ENCODE measurements around the gene OR8B4. TPM values are rescaled to one million over a fixed set of nuclear protein-coding genes. Genes with fewer than 3 reads are reported as not detected.
"Not testable (repeated sequence)": the region's sequence is repeated elsewhere in the genome, so short reads cannot be mapped to it uniquely, and the experiment has no call there.

Gene OR8B4
- total RNA-seq, 1 experiment from 2014 or later, result not detected

DNA sequence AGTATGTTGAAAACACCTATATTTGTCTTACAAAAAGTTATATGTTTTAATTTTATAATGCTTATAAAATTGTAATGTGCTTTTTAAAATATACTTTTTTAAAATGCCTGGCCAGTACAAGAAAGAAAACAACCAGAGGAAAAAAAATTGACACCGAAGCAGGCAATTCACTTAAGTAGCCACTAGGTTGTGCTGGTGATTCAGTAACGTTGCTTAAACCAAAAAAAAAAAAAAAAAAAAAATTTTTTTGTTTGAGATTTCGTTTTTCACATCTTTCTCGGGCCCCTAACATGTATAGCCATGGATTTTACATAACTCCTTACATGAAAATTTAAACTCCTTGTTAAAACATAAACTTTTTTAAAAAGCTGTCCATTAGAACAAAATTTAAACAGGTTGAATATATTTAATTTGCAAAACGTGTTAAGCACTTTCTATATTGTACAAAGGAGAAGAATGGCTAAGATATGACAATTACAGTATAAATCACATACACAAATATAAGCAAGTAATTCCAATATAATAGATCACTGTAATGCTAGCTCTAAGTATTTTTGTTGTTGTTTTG, 9.2 kb downstream of the OR8B4 start:
- peak; percentile 9 for DNase-seq (ENCODE audit: extremely low read depth, low read depth)

DNA sequence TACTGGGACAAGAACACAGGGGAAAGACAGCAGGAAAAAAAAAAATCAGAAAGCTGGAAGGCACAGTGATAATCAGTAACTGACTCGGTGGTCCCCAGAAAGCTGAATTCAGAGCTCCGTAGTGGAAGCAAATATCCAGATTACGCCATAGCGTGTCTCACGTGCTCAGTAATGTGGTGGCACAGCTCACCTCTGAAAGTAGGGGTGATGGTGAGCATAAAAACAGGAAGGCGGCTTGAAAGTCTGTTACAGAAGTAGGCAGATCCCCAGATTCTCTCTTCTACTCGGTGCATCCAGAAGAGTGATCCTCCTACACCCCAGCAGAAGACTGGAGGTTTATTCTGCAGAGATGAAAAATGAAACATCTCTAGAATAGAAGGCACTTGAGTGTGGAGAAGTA, 14.8 kb downstream of the OR8B4 start:
- no peak for DNase-seq (ENCODE audit: extremely low read depth, low read depth)

DNA sequence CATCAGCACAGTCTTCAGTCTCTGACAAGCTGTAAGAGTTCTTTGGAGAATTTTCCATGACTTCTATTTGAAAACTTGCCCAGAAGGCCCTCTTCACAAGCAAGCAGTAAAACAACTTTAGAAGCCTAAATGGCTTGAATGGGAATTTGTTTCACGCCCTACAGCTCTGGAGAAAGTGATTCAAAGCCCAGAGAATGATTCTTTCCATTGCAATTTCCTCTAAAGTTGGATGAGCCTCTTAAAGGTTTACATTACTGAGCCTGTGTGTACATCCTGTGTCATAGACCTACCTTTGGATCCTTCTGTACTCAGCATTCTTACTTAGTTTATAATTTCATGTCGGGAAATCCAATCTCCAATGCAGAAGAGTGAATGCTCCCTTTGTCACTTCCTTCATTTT, 19.1 kb downstream of the OR8B4 start:
- DNase-seq (ENCODE audit: extremely low read depth, low read depth), result no peak

DNA sequence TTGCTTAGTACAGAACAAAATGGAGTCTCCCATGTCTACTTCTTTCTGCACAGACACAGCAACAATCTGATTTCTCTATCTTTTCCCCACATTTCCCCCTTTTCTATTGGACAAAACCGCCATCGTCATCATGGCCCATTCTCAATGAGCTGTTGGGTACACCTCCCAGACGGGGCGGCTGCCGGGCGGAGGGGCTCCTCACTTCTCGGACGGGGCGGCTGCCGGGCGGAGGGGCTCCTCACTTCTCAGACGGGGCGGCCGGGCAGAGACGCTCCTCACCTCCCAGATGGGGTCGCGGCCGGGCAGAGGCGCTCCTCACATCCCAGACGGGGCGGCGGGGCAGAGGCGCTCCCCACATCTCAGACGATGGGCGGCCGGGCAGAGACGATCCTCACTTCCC, 21.5 kb downstream of the OR8B4 start:
- DNase-seq (ENCODE audit: extremely low read depth, low read depth), result not testable (repeated sequence)

DNA sequence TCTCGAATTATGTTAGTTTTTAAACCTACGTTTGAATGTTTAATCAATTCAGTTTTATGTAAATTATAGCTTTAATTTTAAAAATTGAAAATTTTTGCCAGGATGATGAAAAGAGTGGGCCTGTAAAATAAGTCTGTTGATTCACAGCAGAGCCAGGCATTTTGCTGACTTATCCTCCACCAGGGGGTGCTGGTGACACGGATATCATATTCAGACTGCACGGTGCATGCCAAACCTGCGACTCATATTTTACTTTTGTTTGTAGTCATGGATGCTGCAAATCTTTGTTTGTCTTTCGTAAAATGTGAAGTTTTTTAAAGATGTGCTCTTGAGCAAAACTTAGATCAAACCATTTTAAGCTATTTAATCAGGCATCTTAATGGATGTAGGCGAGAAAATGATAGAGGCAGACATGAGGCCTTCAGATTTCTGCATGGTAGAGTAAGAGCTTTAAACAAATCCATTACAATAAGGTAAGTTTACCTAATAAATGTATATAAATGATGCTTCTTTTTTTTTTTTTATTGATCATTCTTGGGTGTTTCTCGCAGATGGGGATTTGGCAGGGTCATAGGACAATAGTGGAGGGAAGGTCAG, 22.2 kb downstream of the OR8B4 start:
- DNase-seq (ENCODE audit: extremely low read depth, low read depth), result peak; percentile 70

DNA sequence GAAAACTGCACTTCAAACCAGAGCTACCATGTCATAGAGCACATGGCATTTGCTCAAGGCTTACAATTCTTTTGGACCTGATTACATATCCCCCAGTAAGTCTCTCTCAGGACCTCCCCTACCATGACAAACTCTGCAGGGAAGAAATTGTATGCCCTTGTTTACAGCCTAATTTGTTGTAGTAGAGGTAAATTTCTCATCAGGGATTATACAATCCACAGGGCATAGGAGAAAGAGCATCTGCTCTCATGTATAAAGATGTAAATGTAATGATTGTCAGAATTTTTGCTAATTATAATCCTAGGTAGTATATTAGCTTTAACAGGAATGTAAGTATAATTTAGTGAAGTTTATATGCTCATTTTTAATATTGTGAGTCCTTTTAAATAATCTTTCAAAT, 25.7 kb downstream of the OR8B4 start, which contains the start of gene OR8B3:
OR8B3 (minus strand) TSS at position 101 of the 400 bp plus-strand sequence. CDS start 1,673 bp downstream, outside the sequence.
- DNase-seq (ENCODE audit: extremely low read depth, low read depth), result no peak

DNA sequence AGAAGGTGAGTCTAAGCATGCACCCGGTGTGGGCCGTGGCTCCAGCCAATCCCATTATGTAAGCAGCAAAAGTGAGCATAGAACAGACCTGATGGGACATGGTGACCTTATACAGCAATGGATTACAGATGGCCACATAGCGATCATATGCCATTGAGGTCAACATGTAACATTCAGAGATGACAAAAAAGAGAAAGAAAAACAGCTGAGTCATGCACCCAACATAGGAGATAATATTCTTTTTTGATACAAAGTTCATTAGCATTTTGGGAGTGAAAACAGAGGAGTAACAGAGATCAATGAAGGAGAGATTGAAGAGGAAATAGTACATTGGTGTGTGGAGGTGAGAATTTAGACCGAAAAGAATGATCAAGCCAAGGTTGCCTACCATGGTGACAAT, 27.8 kb downstream of the OR8B4 start:
- DNase-seq (ENCODE audit: extremely low read depth, low read depth), result not testable (repeated sequence)

DNA sequence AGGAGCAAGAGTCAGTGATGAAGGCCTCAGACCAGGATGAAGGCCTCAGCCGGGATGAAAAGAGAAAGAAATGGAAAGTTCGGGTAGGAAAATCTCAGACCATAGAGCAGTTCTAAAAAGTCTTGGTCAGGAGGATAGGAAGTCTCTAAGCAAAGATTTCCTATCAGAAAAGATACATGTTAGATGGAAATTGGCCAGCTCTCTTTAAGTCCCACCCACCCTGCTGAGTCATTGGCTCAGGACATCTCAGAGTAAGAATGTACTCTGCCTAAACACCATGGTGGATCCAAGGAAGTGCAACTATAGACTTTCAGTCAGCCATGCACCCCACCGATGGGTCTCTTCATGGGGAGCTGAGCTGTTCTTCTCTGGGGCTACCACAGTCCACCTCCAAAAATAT, 30.3 kb downstream of the OR8B4 start:
- no peak for DNase-seq (ENCODE audit: extremely low read depth, low read depth)

DNA sequence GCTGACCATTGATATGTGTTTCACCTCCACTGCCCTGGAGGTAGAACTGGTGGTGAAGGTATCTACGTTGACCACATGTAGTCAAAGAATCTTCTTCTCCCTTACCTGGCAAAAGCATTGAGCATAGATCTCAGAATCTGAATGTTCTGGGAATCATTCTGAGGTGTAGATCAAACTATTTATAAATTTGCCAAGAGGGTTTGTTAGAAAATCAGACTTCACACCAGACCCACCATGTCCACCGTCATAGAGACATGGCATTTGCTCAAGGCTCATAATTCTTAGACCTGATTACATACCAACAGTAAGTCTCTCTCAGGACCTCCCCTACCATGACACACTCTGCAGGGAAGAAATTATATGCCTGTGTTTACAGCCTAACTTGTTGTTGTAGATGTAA, 40.3 kb downstream of the OR8B4 start, which contains the start of gene OR8B2:
OR8B2 (minus strand) TSS at position 101 of the 400 bp plus-strand sequence. CDS start 1,156 bp downstream, outside the sequence.
- DNase-seq (ENCODE audit: extremely low read depth, low read depth), result no peak

DNA sequence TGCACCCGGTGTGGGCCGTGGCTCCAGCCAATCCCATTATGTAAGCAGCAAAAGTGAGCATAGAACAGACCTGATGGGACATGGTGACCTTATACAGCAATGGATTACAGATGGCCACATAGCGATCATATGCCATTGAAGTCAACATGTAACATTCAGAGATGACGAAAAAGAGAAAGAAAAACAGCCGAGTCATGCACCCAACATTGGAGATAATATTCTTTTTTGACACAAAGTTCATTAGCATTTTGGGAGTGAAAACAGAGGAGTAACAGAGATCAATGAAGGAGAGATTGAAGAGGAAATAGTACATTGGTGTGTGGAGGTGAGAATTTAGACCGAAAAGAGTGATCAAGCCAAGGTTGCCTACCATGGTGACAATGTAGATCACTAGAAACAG, 41.8 kb downstream of the OR8B4 start:
- not testable (repeated sequence) for DNase-seq (ENCODE audit: extremely low read depth, low read depth)

DNA sequence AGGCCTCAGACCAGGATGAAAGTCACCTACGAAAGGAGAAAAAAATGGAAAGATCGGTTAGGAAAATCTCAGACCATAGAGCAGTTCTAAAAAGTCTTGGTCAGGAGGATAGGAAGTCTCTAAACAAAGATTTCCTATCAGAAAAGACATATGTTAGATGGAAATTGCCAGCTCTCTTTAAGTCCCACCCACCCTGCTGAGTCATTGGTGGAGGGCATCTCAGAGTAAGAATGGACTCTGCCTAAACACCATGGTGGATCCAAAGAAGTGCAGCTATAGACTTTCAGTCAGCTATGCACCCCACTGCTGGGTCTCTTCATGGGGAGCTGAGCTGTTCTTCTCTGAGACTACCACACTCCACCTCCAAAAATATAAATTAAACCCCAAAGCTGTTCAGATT, 44.1 kb downstream of the OR8B4 start:
- no peak for DNase-seq (ENCODE audit: extremely low read depth, low read depth)

DNA sequence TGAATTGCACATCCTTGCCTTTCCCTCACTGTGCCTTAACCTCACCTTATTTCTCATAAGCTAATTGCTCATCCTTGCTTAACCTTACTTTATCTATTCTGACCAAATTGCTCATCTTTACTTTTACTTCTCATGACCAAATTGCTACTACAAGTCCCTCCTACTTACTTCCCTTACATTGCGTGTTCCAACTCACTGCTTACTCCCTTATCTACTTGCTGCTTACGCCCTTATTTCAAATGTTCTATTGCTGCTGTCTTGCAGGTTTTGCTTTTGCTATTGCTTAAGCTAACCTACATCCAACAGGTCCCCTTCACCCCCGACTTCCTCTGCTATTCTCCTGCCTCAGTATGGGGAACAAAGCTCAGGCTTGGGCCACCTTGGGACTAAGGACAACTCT, 48.4 kb downstream of the OR8B4 start:
- DNase-seq (ENCODE audit: extremely low read depth, low read depth), result no peak

Other genes starting within 250 kb of the OR8B4 start
- not detected in 2 replicates for gene OR10D3, start 241.5 kb downstream of the OR8B4 start, total RNA-seq (2014; rRNA removed; shearing (Covaris generic))
- not detected in 2 replicates for gene OR8G1, start 183.8 kb downstream of the OR8B4 start, total RNA-seq (2014; rRNA removed; shearing (Covaris generic))
- not detected in 2 replicates for gene OR8G5, start 168.5 kb downstream of the OR8B4 start, total RNA-seq (2014; rRNA removed; shearing (Covaris generic))
- gene OR8D1, start 110.9 kb downstream of the OR8B4 start, total RNA-seq (2014; rRNA removed; shearing (Covaris generic)), result not detected in 2 replicates
- gene OR8D2, start 104.7 kb downstream of the OR8B4 start, total RNA-seq (2014; rRNA removed; shearing (Covaris generic)), result not detected in 2 replicates
- gene OR8B2, start 40.4 kb downstream of the OR8B4 start, total RNA-seq (2014; rRNA removed; shearing (Covaris generic)), result not detected in 2 replicates
- gene OR8B3, start 25.8 kb downstream of the OR8B4 start, total RNA-seq (2014; rRNA removed; shearing (Covaris generic)), result not detected in 2 replicates
- not detected in 2 replicates for gene OR8B8, start 20.8 kb upstream of the OR8B4 start, total RNA-seq (2014; rRNA removed; shearing (Covaris generic))
- gene OR8B12, start 118.8 kb upstream of the OR8B4 start, total RNA-seq (2014; rRNA removed; shearing (Covaris generic)), result not detected in 2 replicates
- gene OR8A1, start 145.1 kb upstream of the OR8B4 start, total RNA-seq (2014; rRNA removed; shearing (Covaris generic)), result not detected in 2 replicates
- not detected in 2 replicates for gene PANX3, start 186.6 kb upstream of the OR8B4 start, total RNA-seq (2014; rRNA removed; shearing (Covaris generic))
- gene TBRG1, start 198.0 kb upstream of the OR8B4 start, total RNA-seq (2014; rRNA removed; shearing (Covaris generic)), result 23.8 and 30.3 TPM in 2 replicates
- gene SIAE, start 248.9 kb upstream of the OR8B4 start, total RNA-seq (2014; rRNA removed; shearing (Covaris generic)), result 17.4 and 19.0 TPM in 2 replicates
- gene SPA17, start 249.0 kb upstream of the OR8B4 start, total RNA-seq (2014; rRNA removed; shearing (Covaris generic)), result 12.7 and 14.0 TPM in 2 replicates